Thoracic aorta (tissue), 2 donors: Measurements from ENCODE around the gene SORCS1. TPM values are rescaled to one million over a fixed set of nuclear protein-coding genes. Genes with fewer than 3 reads are reported as not detected.
"Not testable (repeated sequence)": the region's sequence is repeated elsewhere in the genome, so short reads cannot be mapped to it uniquely, and the experiment has no call there.

ENCODE experiments used
- ATAC-seq: fragments of 150-250 bp; one replicate; pipeline ENCODE4 v1.8.0; 2017; ENCODE audit warnings: low read depth; ENCODE audit not compliant: insufficient number of reproducible peaks, low FRiP score
- DNase-seq: peaks from one replicate; pipeline ENCODE4 v3.0.0-alpha.2; 2020; ENCODE audit warnings: low spot score
- H3K27ac ChIP-seq, 2 donors: fragments of 200-600 bp; sonication (generic); 1 replicate in 1 of 2; 2 replicates in 1 of 2; pipeline ENCODE4 v1.5.1; 2016; ENCODE audit warnings: mild to moderate bottlenecking in 2 of 2, moderate library complexity in 2 of 2
- H3K27me3 ChIP-seq: fragments of 200-600 bp; sonication (generic); replicated peaks from 2 replicates; pipeline ENCODE4 v1.6.0; 2016; ENCODE audit warnings: mild to moderate bottlenecking; ENCODE audit not compliant: insufficient read depth
- H3K36me3 ChIP-seq: fragments of 200-600 bp; sonication (generic); one replicate; pipeline ENCODE4 v1.5.1; 2016
- H3K4me1 ChIP-seq, 2 donors: fragments of 200-600 bp; sonication (generic); 1 replicate in 1 of 2; 2 replicates in 1 of 2; pipeline versions ENCODE4 v1.5.1 to v1.6.0; 2016; ENCODE audit warnings: low read depth in 2 of 2, mild to moderate bottlenecking in 1 of 2; ENCODE audit not compliant: control insufficient read depth in 1 of 2
- H3K4me3 ChIP-seq: fragments of 200-600 bp; sonication (generic); 2 replicates; pipeline ENCODE4 v1.5.1; 2016; ENCODE audit warnings: mild to moderate bottlenecking
- H3K9me3 ChIP-seq: fragments of 200-600 bp; sonication (generic); 2 replicates; pipeline ENCODE4 v1.5.1; 2016
- total RNA-seq, 2 donors: library from RNA; depleted of rRNA; stranded (reverse); fragments of >200 nt; gene quantifications; one replicate each; pipeline versions ENCODE4 v1.1.0 to v1.2.3, GENCODE V29; 2016
- TF ChIP-seq, protein P1 (sequence below): fragments of 200-600 bp; sonication (generic); IDR thresholded peaks from one replicate; pipeline ENCODE4 v1.5.1; 2019; ENCODE audit warnings: antibody characterized with exemption

Gene SORCS1
- total RNA-seq, 2 donors from 2014 or later: 0.27 to 1.1 TPM

DNA sequence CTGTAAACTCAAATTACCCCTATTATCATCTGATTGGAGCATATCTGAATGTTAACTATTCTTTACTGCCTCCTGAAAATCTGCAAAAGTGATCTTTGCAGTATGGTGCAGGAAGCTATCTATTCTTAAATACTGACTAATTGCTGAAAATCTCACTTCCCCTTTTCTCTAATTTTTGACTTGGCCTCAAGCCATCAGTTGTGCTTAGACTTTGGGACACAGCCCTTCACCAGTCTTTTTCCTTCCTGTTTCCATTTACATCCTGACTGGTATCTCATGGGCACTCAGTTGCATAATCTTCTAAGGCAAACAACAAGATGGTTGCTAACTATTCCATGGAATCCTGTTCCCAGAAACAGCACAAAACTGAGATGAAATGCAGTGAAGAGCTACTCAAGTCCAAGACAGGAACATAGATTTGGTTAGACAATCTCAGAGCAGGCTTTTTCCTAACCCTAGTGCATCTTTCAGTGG lies 228.5 kb downstream of the SORCS1 start:
- no peak for ATAC-seq
- no peak for DNase-seq
- no peaks in the 10 kb centered on the region for H3K9me3 ChIP-seq
- no peaks in the 10 kb centered on the region for H3K27me3 ChIP-seq
- TF ChIP-seq, protein P1, sequence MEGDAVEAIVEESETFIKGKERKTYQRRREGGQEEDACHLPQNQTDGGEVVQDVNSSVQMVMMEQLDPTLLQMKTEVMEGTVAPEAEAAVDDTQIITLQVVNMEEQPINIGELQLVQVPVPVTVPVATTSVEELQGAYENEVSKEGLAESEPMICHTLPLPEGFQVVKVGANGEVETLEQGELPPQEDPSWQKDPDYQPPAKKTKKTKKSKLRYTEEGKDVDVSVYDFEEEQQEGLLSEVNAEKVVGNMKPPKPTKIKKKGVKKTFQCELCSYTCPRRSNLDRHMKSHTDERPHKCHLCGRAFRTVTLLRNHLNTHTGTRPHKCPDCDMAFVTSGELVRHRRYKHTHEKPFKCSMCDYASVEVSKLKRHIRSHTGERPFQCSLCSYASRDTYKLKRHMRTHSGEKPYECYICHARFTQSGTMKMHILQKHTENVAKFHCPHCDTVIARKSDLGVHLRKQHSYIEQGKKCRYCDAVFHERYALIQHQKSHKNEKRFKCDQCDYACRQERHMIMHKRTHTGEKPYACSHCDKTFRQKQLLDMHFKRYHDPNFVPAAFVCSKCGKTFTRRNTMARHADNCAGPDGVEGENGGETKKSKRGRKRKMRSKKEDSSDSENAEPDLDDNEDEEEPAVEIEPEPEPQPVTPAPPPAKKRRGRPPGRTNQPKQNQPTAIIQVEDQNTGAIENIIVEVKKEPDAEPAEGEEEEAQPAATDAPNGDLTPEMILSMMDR: no peak
- H3K27ac ChIP-seq: no peak overlapping the region
- H3K36me3 ChIP-seq: no peaks in the 10 kb centered on the region
- no peaks in the 10 kb centered on the region for H3K4me1 ChIP-seq
- H3K4me3 ChIP-seq: no peak overlapping the region

DNA sequence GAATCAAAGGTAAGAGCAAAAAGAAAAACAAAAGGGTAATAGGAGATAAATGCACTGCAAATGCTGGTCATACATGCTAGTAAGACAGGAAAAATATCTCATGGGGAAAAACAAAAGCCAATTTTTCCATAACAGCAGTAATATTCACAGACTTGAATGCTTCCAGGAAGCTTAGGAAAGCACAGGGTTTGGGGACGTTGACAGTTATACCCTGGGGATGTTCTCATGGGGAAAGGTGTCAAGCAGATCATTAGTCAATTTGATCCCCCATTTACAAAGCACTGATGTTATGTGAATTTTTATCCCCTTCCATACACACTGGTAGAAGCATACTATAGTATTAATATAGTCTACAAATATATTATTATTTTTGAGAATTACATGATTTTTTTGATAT lies 232.7 kb downstream of the SORCS1 start:
- H3K27me3 ChIP-seq: no peaks in the 10 kb centered on the region
- H3K4me1 ChIP-seq: no peaks in the 10 kb centered on the region
- ATAC-seq (no peak), DNase-seq (no peak)
- H3K36me3 ChIP-seq: no peaks in the 10 kb centered on the region
- H3K9me3 ChIP-seq: no peaks in the 10 kb centered on the region
- H3K27ac ChIP-seq: no peak overlapping the region
- H3K4me3 ChIP-seq: no peak overlapping the region
- TF ChIP-seq, protein P1: no peak

DNA sequence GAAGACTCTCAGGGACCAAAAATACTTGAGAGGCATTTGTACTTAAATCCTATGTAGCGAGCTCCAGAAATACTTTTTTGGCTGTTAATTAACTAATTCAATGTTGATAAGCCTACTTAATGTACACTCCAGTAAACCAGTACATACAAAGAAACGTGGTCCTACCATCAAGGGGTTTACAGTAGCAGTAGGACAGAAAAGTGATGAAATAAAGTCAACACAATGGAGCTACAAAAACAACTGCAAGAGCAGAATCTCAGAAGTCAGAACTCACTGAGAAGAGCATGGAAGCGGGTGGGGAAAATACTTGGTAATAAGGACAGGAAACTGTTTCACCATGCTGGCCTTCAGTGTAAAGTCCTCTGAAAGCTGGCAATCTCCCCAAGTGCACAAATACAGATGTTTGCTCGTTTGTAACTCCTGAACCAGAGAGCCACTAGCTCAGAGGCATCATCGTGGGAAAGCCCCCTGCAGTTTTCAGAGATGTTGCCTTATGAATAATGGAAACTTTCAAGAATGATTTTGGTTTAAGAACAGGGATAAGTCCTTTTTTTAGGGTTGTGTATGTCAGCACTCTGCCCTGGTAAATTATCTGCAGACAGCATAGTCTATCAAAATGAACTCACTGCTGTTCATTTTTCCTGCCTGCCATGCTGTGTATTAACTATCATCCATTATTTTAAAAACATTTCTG lies 233.2 kb downstream of the SORCS1 start:
- no peak overlapping the region for H3K4me3 ChIP-seq
- ATAC-seq: no peak
- DNase-seq: no peak
- TF ChIP-seq, protein P1: no peak
- H3K4me1 ChIP-seq: no peaks in the 10 kb centered on the region
- no peaks in the 10 kb centered on the region for H3K9me3 ChIP-seq
- H3K36me3 ChIP-seq: no peaks in the 10 kb centered on the region
- no peaks in the 10 kb centered on the region for H3K27me3 ChIP-seq
- no peak overlapping the region for H3K27ac ChIP-seq

DNA sequence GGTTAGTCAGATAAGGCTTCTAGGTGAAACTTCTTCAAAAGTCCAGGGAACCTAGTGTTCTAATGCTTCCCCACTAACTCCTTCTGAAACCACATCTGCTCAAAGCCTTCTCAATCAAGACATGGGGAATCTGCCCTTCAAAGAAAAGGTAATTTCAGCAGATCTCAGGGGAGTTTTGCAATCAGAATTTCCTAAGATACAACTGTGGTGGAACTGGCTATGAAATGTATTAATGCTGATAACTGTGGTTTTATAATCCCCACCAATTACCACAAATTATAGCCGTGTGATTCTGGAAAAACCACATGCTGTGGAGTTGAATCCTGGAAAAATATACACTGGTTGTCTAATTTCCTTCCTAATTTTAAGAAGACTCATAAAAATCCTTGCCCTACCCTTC lies 233.8 kb downstream of the SORCS1 start:
- no peaks in the 10 kb centered on the region for H3K9me3 ChIP-seq
- DNase-seq (no peak), ATAC-seq (no peak)
- TF ChIP-seq, protein P1: no peak
- no peak overlapping the region for H3K27ac ChIP-seq
- no peaks in the 10 kb centered on the region for H3K36me3 ChIP-seq
- no peaks in the 10 kb centered on the region for H3K27me3 ChIP-seq
- H3K4me3 ChIP-seq: no peak overlapping the region
- H3K4me1 ChIP-seq: no peaks in the 10 kb centered on the region

DNA sequence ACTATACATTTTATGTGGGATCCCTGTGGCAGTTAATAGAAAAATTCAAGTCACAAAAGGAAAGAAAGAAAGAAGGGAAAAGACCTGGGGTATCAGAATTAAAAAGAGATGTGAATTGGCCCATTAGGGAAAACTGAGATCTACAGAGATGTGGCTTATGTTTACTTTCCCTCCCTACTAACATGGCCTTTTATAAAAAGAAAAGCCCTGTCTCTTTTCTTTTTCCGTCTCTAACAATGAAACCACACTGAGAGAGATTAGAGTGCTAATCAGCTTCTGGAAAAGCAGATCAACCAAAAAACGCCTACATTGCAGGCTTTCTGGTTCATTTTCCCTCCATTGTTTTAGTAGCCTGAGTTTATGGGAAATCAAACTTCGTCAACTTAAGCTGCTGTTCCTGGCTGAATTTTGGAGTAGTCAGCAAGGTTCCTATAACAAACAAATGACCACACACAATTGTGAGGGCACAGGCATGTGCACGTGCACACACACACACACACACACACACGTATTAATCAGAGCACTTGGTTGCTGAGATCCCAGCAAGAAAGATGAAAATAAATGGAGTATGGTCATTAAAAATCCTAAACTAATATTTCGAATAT lies 235.1 kb downstream of the SORCS1 start:
- DNase-seq (no peak), ATAC-seq (no peak)
- H3K36me3 ChIP-seq: no peaks in the 10 kb centered on the region
- H3K27ac ChIP-seq: no peak overlapping the region
- no peaks in the 10 kb centered on the region for H3K9me3 ChIP-seq
- TF ChIP-seq, protein P1: no peak
- H3K4me1 ChIP-seq: no peaks in the 10 kb centered on the region
- no peaks in the 10 kb centered on the region for H3K27me3 ChIP-seq
- no peak overlapping the region for H3K4me3 ChIP-seq

DNA sequence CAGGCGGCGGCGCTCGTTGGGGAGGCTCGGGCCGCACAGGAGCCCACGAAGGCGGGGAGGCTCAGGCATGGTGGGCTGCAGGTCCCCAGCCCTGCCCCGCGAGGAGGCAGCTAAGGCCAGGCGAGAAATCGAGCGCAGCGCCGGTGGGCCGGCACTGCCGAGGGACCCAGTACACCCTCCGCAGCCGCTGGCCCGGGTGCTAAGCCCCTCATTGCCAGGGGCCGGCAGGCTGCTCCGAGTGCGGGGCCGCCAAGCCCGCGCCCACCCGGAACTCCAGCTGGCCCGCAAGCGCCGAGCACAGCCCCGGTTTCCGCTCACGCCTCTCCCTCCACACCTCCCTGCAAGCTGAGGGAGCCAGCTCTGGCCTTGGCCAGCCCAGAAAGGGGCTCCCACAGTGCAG lies 236.4 kb downstream of the SORCS1 start:
- not testable (repeated sequence) for DNase-seq, H3K4me3 ChIP-seq, H3K27ac ChIP-seq, H3K36me3 ChIP-seq, H3K4me1 ChIP-seq, ATAC-seq, H3K9me3 ChIP-seq, H3K27me3 ChIP-seq
